Measurements from ENCODE around the gene SNED1.

SNED1 gene

GRCh38 chr2:241110607-241111439 is 112.4 kb downstream of the SNED1 start:
- no peak for DNase-seq

GRCh38 chr2:241111440-241111805 is 113.0 kb downstream of the SNED1 start:
- no peak for DNase-seq

DNA sequence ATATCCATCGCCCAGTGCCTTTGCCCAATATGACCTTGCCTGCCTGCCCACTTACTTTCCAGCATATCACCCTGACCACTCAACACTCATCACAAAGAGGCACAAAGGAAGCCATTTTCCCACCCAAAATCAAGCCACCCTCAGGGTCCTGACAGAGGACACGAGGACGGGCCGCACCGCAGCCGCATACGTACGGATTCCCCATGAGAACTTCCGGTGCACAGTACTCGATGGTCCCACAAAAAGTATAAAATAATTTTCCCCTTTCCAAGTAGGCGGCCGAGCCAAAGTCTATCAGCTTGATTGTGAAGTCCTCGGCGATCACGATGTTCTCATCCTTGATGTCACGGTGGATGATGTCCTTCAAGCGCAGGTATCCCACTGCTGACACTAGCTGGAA is 113.6 kb downstream of the SNED1 start:
- no peak for DNase-seq

GRCh38 chr2:241112592-241112991 is 114.2 kb downstream of the SNED1 start:
- DNase-seq: no peak

DNA sequence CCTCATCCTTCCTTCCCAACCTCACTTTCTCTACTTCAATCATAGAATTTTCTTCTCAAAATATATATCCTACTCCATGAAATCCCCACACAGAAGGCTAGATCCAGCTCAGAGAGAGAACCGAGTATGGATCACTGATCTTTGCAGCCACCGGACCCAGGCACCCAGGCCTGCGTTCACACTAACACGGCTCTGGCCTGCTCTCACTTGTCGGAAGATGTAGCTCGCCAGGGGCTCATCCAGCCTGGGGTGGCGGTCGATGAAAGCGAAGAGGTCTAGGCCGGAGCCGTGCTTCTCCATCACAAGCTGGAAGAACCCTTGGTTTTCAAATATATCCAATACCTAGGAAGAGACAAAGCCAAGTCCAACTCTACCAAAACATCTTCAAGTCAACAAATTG is 116.4 kb downstream of the SNED1 start:
- no peak for DNase-seq

DNA sequence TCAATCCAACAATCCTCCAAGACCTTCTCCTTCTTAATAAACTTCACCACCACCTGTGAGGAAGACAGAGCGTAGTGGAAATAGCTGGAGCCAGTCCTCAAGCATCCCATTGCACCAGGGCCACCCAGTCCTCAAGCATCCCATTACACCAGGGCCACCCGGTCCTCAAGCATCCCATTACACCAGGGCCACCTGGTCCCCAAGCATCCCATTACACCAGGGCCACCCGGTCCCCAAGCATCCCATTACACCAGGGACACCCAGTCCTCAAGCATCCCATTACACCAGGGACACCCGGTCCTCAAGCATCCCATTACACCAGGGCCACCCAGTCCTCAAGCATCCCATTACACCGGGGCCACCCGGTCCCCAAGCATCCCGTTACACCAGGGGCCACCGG is 116.9 kb downstream of the SNED1 start:
- DNase-seq: no peak

GRCh38 chr2:241116606-241117560 is 118.5 kb downstream of the SNED1 start:
- no peak for DNase-seq

DNA sequence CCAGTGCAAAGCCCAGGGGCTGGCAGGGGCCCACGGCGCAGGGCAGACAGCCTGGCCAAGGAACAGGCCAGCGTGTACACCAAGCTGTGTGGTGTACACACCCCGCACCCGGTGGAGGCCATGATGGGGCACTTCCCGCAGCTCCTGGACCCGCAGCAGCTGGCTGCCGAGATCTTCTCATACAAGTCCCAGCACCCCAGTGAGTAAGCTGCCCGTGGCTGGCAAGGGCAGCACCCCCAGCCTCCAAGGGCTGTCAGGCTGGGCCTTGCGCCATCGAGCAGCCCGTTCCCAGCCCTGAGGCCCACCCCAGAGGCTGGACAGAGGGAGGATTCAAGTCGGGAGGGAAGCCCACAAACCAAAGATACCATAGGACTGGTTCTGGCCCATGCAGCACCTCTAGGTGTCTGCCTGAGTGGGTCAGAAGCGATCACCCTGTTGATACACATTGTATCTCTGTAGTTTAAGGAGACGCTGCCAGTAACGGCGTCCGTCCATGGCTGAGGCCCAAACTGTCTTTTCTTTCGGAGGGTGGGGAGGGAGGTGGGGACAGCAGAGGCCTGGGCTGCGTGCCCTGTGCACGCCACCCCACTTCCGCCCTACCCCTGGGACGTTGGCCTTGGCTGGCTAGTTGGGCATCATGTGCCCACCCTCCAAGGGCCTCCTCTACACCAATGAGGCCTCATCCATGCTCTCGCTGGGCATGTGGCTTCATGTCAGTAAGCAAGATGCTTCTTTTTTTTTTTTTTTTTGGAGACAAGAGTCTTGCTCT is 120.5 kb downstream of the SNED1 start:
- no peak for DNase-seq

DNA sequence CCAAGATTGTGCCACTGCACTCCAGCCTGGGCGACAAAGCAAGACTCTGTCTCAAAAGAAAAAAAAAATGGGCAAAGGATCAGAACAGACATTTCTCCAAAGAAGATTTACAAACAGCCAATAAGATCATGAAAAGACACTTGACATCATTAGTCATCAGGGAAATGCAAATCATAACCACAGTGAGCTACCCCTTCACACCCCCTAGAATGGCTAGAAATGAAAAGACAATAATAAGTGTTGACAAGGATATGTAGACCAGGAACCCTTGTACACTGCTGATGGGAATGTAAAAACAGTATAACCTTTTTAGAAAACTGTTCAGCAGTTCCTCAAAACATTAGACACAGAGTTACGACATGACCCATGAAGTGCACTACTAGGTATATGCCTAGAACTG is 122.0 kb downstream of the SNED1 start:
- no peak for DNase-seq

- no peak for DNase-seq
Observed at GRCh38 chr2:241121008-241121407, 122.6 kb downstream of the SNED1 start.

DNA sequence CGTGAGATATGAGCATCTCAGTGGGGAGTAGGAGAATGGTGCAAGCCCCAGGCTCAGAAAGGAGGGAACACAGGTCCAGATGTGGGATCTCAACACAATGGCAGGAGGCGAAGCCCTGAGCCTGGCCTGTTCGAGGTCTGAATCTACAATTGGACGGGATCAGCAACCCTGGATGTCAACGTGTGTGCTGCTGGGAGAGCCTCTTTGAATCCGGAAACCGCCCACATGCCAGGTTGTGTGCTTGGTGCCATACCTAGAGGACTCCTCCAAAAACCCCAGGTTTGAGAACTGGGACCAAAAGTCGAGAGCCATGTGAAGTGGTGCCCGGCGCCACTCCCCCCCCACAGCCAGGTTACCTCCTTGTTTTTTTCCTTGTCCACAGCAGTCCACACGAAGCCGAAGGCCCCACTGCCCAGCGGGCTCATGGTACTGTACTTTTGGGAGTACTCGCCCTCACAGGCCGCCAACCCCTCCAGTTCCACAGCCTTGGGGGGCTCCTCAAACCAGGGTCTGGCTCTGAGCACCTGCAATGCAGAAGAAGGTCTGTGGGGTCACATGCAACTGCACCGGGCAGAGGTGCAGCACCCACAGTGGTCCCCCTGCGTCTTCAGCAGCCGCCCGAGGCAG is 124.1 kb downstream of the SNED1 start:
- no peak for DNase-seq

DNA sequence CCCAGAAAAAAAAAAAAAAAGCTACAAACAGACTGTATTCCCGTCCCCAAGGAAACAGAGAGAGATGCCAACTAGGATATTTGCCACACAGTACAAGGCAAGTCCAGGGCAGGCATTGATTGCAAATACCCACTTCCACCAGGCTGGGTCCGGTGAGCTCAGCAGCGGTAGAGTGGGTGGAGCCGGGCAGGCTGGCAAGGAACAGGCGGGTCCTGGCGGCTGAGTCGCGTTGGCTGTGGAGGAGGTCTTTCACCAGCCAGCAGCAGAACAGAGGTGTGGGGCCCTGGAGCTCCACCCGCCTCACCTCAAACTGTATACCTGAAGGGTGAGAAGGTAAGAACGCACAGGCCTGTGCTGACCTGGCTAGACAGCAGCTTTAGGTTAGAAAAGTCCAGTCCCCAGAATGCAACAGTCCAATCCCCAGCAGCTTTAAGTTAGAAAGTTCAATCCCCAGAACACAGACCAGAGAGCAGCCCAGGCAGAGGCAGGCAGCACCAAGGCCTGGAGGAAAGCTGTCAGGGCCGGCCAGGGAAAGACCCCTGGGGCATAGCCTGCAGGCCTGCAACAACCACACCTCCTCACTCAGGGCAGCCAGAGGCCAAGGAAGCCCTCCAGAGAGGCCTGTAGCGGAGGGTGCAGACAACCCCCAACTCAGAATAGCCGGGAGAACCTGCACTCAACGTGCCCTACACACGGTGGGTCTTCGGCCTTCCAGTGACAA is 125.6 kb downstream of the SNED1 start:
- DNase-seq: no peak

GRCh38 chr2:241125626-241126025 is 127.2 kb downstream of the SNED1 start:
- DNase-seq: no peak

- no peak for DNase-seq
Observed at GRCh38 chr2:241126201-241126611, 127.8 kb downstream of the SNED1 start.

DNA sequence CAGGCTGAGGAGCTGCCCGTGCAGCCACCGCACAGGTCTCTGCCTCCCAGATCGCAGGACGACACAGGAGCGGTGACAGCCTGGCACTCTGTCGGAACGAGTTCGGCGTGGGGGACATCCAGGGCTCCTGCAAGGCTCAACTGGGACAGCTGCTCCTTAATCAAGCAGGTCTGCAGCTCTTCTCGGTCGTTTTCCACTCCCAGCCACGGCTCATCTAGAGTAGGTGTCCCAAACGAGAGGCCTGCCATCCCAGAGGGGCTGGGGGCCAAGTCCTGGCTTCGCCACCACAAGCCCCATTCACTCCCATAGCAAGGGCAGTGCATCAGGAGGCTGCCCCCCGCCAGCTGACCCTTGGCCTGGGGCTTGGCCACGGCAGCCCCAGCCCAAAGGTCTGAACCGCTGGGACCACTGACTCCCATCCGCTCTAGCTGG is 128.4 kb downstream of the SNED1 start:
- no peak for DNase-seq

DNA sequence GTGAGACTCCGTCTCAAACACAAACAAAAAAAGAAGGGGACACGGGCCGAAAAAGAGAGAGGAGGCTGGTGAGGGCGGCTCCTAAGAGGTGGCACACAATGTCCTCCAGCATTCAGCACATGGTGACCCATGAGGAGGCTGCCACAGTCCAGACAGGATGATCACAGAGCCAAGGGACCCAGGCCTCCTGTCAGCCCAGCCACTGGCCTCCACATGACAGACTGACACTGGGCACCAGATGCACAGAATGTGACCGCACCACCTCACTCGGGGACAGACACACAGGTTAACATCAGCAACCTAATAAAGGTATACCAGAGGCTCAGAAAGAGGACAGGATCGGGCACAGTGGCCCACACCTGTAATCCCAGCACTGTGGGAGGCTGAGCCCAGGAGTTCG is 129.8 kb downstream of the SNED1 start:
- no peak for DNase-seq

- DNase-seq: no peak
Observed at GRCh38 chr2:241129086-241129871, 130.9 kb downstream of the SNED1 start.

DNA sequence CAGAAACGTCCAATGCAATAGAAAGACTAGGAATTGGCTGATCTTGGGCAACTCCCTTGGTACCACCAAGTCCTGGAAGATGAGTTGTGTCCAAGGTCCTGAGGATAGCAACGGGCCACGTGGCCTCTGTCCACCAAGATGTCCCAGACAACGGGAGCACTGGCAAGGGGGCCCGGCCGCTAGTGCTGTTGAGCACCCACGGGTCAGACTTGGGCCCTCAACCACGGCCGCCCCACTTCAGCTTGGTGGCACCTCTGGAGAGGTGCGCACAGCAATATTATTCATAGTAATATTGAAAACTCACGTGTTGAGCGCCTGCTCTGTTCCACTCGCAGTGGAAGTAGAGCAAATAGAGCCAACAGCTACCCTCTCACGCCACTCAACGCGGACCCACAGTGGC is 131.9 kb downstream of the SNED1 start:
- DNase-seq: no peak

DNA sequence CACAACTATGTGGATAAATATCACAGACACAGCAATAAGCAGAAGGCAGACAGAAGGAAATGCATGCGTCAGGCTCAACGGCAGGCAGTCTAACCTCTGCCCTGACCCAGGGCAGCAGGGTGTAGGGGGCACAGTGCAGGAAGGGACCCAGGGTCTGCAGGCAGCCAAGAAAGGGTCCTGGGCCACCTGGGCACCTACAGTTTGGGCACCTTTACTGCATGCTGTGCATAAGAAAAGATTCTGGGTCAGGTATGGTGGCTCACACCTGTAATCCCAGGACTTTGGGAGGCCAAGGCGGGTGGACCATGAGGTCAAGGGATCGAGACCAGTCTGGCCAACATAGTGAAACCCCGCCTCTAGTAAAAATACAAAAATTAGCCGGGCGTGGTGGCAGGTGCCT is 133.1 kb downstream of the SNED1 start:
- no peak for DNase-seq

- DNase-seq: no peak
Observed at GRCh38 chr2:241132538-241133435, 134.4 kb downstream of the SNED1 start.
